ENCODE results near the gene ATF6. TPM values are rescaled to one million over a fixed set of nuclear protein-coding genes. Genes with fewer than 3 reads are reported as not detected.

Gene ATF6
- total and polyA plus RNA-seq, 2 donors (not counting 1 experiment from before 2014, with no cell fraction given): 25.3 to 27.4 TPM

DNA sequence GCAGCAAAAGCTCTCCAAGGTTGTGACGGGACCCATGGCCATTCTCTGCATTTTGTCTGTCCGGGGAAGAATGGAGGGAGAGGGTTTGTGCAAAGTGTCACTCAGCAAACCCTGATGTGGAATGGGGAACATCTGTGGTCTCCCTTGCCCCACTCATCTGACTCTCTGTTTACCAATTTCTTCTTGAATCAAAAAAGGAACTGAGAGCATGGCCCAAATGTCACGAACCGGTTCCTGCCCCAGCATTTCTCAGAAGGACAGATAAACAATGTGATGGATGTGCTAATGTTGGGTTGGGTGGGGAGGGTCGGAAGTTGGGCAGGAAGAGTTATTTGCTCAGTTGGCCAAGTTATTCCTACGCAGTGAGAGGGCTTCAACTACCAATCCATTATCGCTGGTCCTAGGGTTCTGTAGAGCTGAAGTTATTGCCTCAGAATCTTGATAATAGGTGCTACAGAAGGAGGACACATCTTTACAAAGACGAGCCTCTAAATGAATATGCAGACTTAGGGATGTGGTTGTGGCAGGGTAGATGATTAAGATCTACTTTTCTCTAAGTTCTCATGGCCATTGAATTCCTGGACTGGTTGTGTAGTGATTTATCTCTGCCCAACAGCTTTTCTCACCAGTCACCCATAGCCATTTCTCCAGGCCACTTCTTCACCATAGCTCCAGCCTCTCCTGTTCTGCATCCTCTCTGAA is 26.1 kb upstream of the ATF6 start:
- no peaks in the 10 kb centered on the region for H3K27me3 ChIP-seq (ENCODE audit: control insufficient read depth, insufficient read depth, low read length)
- H4K20me1 ChIP-seq (ENCODE audit: control insufficient read depth, extremely low read depth, insufficient read depth, low read length): no peaks in the 10 kb centered on the region
- no peak overlapping the region for H3K4me2 ChIP-seq (ENCODE audit: extremely low read depth, insufficient read depth, low read length)
- no peak overlapping the region for H3K4me3 ChIP-seq (replicated peaks in 1 of 4; ENCODE audit: control extremely low read depth in 1 of 4, insufficient read depth in 1 of 4, low read depth in 3 of 4, low read length in 4 of 4)
- no peak overlapping the region for H3K9ac ChIP-seq (ENCODE audit: insufficient read depth, low read length)
- H3K27ac ChIP-seq (ENCODE audit: insufficient read depth, low read length): no peak overlapping the region
- no peaks in the 10 kb centered on the region for H3K36me3 ChIP-seq (ENCODE audit: control insufficient read depth, insufficient read depth, low read length)
- no peak for TF ChIP-seq EZH2 (IDR thresholded peaks at IDR 0.05; ENCODE audit: low read length, missing control alignments)
- TF ChIP-seq, protein P1, sequence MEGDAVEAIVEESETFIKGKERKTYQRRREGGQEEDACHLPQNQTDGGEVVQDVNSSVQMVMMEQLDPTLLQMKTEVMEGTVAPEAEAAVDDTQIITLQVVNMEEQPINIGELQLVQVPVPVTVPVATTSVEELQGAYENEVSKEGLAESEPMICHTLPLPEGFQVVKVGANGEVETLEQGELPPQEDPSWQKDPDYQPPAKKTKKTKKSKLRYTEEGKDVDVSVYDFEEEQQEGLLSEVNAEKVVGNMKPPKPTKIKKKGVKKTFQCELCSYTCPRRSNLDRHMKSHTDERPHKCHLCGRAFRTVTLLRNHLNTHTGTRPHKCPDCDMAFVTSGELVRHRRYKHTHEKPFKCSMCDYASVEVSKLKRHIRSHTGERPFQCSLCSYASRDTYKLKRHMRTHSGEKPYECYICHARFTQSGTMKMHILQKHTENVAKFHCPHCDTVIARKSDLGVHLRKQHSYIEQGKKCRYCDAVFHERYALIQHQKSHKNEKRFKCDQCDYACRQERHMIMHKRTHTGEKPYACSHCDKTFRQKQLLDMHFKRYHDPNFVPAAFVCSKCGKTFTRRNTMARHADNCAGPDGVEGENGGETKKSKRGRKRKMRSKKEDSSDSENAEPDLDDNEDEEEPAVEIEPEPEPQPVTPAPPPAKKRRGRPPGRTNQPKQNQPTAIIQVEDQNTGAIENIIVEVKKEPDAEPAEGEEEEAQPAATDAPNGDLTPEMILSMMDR (conservative IDR thresholded peaks at IDR 0.05 in 1 of 2, IDR thresholded peaks at IDR 0.05 in 1 of 2; ENCODE audit: low read depth in 1 of 2, low read length in 2 of 2): no peak
- DNase-seq (ENCODE audit: low read depth in 2 of 2): no peak
- no peaks in the 10 kb centered on the region for H3K9me3 ChIP-seq (ENCODE audit: control insufficient read depth, insufficient read depth, low read depth, low read length)
- H2AFZ ChIP-seq (ENCODE audit: low read length): no peak overlapping the region
- peaks cover 5% of the 10 kb centered on the region for H3K4me1 ChIP-seq (ENCODE audit: control insufficient read depth, extremely low read depth, insufficient read depth, low read length)
- no peaks in the 10 kb centered on the region for H3K79me2 ChIP-seq (ENCODE audit: control insufficient read depth, insufficient read depth, low read length)

DNA sequence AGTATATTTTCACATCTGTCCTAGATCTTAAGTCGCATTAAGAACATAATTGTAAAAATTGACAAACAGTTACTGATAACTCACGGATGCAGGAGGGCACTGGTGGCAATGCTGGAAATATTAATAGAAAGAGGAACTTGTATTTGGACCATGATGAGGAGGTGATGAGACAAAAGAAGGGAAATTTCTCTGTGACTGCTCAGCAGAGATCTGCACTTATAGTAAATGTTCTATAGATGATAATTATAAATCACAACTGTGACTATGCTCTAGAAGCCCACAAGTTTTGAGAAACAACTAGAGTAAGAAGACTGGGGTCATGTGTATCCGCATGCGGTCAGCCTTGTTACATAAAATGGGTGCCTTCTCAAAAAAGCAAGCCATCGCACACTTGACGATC is 25.2 kb upstream of the ATF6 start:
- Histone ChIP-seq H3K79me2 (ENCODE audit: control insufficient read depth, insufficient read depth, low read length) (no peaks in the 10 kb centered on the region), H3K27ac (ENCODE audit: insufficient read depth, low read length) (no peak overlapping the region), H2AFZ (ENCODE audit: low read length) (no peak overlapping the region), H3K4me1 (ENCODE audit: control insufficient read depth, extremely low read depth, insufficient read depth, low read length) (peaks cover 5% of the 10 kb centered on the region), H4K20me1 (ENCODE audit: control insufficient read depth, extremely low read depth, insufficient read depth, low read length) (no peaks in the 10 kb centered on the region), H3K9me3 (ENCODE audit: control insufficient read depth, insufficient read depth, low read depth, low read length) (no peaks in the 10 kb centered on the region), H3K27me3 (ENCODE audit: control insufficient read depth, insufficient read depth, low read length) (no peaks in the 10 kb centered on the region), H3K36me3 (ENCODE audit: control insufficient read depth, insufficient read depth, low read length) (no peaks in the 10 kb centered on the region), H3K4me2 (ENCODE audit: extremely low read depth, insufficient read depth, low read length) (no peak overlapping the region), H3K9ac (ENCODE audit: insufficient read depth, low read length) (no peak overlapping the region), H3K4me3 (replicated peaks in 1 of 4; ENCODE audit: control extremely low read depth in 1 of 4, insufficient read depth in 1 of 4, low read depth in 3 of 4, low read length in 4 of 4) (no peak overlapping the region)
- TF ChIP-seq, protein P1 (conservative IDR thresholded peaks at IDR 0.05 in 1 of 2, IDR thresholded peaks at IDR 0.05 in 1 of 2; ENCODE audit: low read depth in 1 of 2, low read length in 2 of 2): no peak
- no peak for TF ChIP-seq EZH2 (IDR thresholded peaks at IDR 0.05; ENCODE audit: low read length, missing control alignments)
- DNase-seq (ENCODE audit: low read depth in 2 of 2): no peak

DNA sequence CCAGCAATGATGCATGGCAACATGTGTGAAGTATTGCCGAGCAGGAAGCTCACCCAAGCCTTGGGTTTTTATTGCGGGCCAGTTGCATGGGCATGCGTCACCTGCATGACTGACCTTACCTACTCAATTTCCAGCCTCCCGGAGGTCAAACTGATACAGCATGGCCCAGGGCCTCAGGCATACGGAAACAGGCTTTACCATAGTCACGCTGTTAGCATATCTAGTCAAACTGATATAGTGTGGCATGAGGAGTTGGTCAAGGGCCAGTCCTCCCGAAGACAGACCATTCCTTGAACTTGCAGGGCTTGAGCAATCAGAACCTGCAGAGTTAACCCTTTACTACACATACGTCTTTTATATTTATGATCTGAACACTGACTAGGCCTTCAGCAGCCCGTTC is 22.9 kb upstream of the ATF6 start:
- H3K9ac ChIP-seq (ENCODE audit: insufficient read depth, low read length): no peak overlapping the region
- H3K9me3 ChIP-seq (ENCODE audit: control insufficient read depth, insufficient read depth, low read depth, low read length): no peaks in the 10 kb centered on the region
- no peak overlapping the region for H3K4me3 ChIP-seq (replicated peaks in 1 of 4; ENCODE audit: control extremely low read depth in 1 of 4, insufficient read depth in 1 of 4, low read depth in 3 of 4, low read length in 4 of 4)
- H4K20me1 ChIP-seq (ENCODE audit: control insufficient read depth, extremely low read depth, insufficient read depth, low read length): no peaks in the 10 kb centered on the region
- no peaks in the 10 kb centered on the region for H3K36me3 ChIP-seq (ENCODE audit: control insufficient read depth, insufficient read depth, low read length)
- no peak overlapping the region for H3K27ac ChIP-seq (ENCODE audit: insufficient read depth, low read length)
- no peak overlapping the region for H2AFZ ChIP-seq (ENCODE audit: low read length)
- H3K4me1 ChIP-seq (ENCODE audit: control insufficient read depth, extremely low read depth, insufficient read depth, low read length): peaks cover 2% of the 10 kb centered on the region
- no peaks in the 10 kb centered on the region for H3K79me2 ChIP-seq (ENCODE audit: control insufficient read depth, insufficient read depth, low read length)
- H3K27me3 ChIP-seq (ENCODE audit: control insufficient read depth, insufficient read depth, low read length): no peaks in the 10 kb centered on the region
- no peak overlapping the region for H3K4me2 ChIP-seq (ENCODE audit: extremely low read depth, insufficient read depth, low read length)
- peak in 1 of 2 donors; percentile 33 for DNase-seq (ENCODE audit: low read depth in 2 of 2)
- TF ChIP-seq, protein P1 (conservative IDR thresholded peaks at IDR 0.05 in 1 of 2, IDR thresholded peaks at IDR 0.05 in 1 of 2; ENCODE audit: low read depth in 1 of 2, low read length in 2 of 2): no peak

Measured in fibroblast of lung (primary cell).